ENCODE data around the gene IRF1.

- TF ChIP-seq CTCF (IDR thresholded peaks at IDR 0.05): no peak
- no peak for TF ChIP-seq POLR2A (IDR thresholded peaks at IDR 0.05)
- TF ChIP-seq POLR2AphosphoS5 (IDR thresholded peaks at IDR 0.05): no peak
Observed at GRCh38 chr5:132460846-132461568, 29.6 kb downstream of the IRF1 start.
